ENCODE data around the gene CCL18. TPM values are rescaled to one million over a fixed set of nuclear protein-coding genes. Genes with fewer than 3 reads are reported as not detected.
"Not testable (repeated sequence)": the region's sequence is repeated elsewhere in the genome, so short reads cannot be mapped to it uniquely, and the experiment has no call there.

CCL18 gene
- total RNA-seq, 4 donors from 2014 or later, result 4.5 TPM; not detected in 3

- Histone ChIP-seq H3K36me3 (no peaks in the 10 kb centered on the region), H3K4me1 (no peaks in the 10 kb centered on the region), H3K9me3 (no peaks in the 10 kb centered on the region), H3K27me3 (peaks cover 0 to 5% of the 10 kb centered on the region in 2 donors), H3K4me3 (no peak overlapping the region), H3K27ac (no peak overlapping the region)
- TF ChIP-seq CTCF (IDR thresholded peaks at IDR 0.05) (no peak), POLR2A (IDR thresholded peaks at IDR 0.05) (no peak), EP300 (IDR thresholded peaks at IDR 0.05) (no peak)
- 71 to 88% methylated on average over 1 of the region's 1 CpG for WGBS, 2 donors
- DNase-seq (ENCODE audit: low spot score in 2 of 2), result no peak
Measured at GRCh38 chr17:36095992-36096391, 31.9 kb downstream of the CCL18 start.

GRCh38 chr17:36099004-36099403 lies 34.9 kb downstream of the CCL18 start:
- not testable (repeated sequence) for DNase-seq (ENCODE audit: low spot score in 2 of 2); H3K27me3 ChIP-seq; H3K9me3 ChIP-seq; H3K27ac ChIP-seq; H3K4me1 ChIP-seq; H3K36me3 ChIP-seq; H3K4me3 ChIP-seq
- 59 to 71% methylated on average over 1 of the region's 1 CpG for WGBS, 2 donors

- H3K4me1 ChIP-seq; H3K4me3 ChIP-seq; H3K36me3 ChIP-seq; H3K27ac ChIP-seq; H3K27me3 ChIP-seq; H3K9me3 ChIP-seq; DNase-seq (ENCODE audit: low spot score in 2 of 2): not testable (repeated sequence)
- TF ChIP-seq EP300 (IDR thresholded peaks at IDR 0.05), result peak in 1 of 2 donors; percentile 16
- WGBS, 2 donors, result 62 to 74% methylated on average over 5 to 6 of the region's 6 CpGs
Measured at GRCh38 chr17:36103401-36103975, 39.4 kb downstream of the CCL18 start, which contains the start of gene CCL4. CCL4 (plus strand) TSS chr17:36103827; CDS start chr17:36103906, 79 bp downstream.

GRCh38 chr17:36104246-36104645 lies 40.2 kb downstream of the CCL18 start:
- 57 to 62% methylated on average over 7 of the region's 7 CpGs for WGBS, 2 donors
- not testable (repeated sequence) for H3K36me3 ChIP-seq; DNase-seq (ENCODE audit: low spot score in 2 of 2); H3K27me3 ChIP-seq; H3K27ac ChIP-seq; H3K9me3 ChIP-seq; H3K4me1 ChIP-seq; H3K4me3 ChIP-seq

- no peak overlapping the region for H3K4me3 ChIP-seq
- 20 to 32% methylated on average over 4 of the region's 4 CpGs for WGBS, 2 donors
- TF ChIP-seq CTCF (IDR thresholded peaks at IDR 0.05), result no peak
- TF ChIP-seq POLR2A (IDR thresholded peaks at IDR 0.05), result no peak
- TF ChIP-seq EP300 (IDR thresholded peaks at IDR 0.05), result no peak
Measured at GRCh38 chr17:36104701-36105181, 40.7 kb downstream of the CCL18 start.

GRCh38 chr17:36105781-36106492 lies 41.9 kb downstream of the CCL18 start:
- H3K27me3 ChIP-seq, result no peaks in the 10 kb centered on the region
- H3K9me3 ChIP-seq, result no peaks in the 10 kb centered on the region
- H3K4me3 ChIP-seq, result no peak overlapping the region
- TF ChIP-seq POLR2A (IDR thresholded peaks at IDR 0.05) (no peak), EP300 (IDR thresholded peaks at IDR 0.05) (no peak), CTCF (IDR thresholded peaks at IDR 0.05) (no peak)
- 76 to 85% methylated on average over 5 of the region's 5 CpGs for WGBS, 2 donors
- DNase-seq (ENCODE audit: low spot score in 2 of 2), result no peak
- no peaks in the 10 kb centered on the region for H3K36me3 ChIP-seq
- no peaks in the 10 kb centered on the region for H3K4me1 ChIP-seq
- no peak overlapping the region for H3K27ac ChIP-seq

More at GRCh38 chr17:36104701-36105181, 40.7 kb downstream of the CCL18 start:
- Histone ChIP-seq H3K9me3 (no peaks in the 10 kb centered on the region), H3K4me1 (no peaks in the 10 kb centered on the region), H3K27ac (no peak overlapping the region), H3K36me3 (no peaks in the 10 kb centered on the region), H3K27me3 (no peaks in the 10 kb centered on the region)
- no peak for DNase-seq (ENCODE audit: low spot score in 2 of 2)

All from tibial nerve (tissue), 4 donors.